ENCODE results near the gene SPOCK2.
"Not testable (repeated sequence)": the region's sequence is repeated elsewhere in the genome, so short reads cannot be mapped to it uniquely, and the experiment has no call there.

The SPOCK2 gene, protein sequence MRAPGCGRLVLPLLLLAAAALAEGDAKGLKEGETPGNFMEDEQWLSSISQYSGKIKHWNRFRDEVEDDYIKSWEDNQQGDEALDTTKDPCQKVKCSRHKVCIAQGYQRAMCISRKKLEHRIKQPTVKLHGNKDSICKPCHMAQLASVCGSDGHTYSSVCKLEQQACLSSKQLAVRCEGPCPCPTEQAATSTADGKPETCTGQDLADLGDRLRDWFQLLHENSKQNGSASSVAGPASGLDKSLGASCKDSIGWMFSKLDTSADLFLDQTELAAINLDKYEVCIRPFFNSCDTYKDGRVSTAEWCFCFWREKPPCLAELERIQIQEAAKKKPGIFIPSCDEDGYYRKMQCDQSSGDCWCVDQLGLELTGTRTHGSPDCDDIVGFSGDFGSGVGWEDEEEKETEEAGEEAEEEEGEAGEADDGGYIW

DNA sequence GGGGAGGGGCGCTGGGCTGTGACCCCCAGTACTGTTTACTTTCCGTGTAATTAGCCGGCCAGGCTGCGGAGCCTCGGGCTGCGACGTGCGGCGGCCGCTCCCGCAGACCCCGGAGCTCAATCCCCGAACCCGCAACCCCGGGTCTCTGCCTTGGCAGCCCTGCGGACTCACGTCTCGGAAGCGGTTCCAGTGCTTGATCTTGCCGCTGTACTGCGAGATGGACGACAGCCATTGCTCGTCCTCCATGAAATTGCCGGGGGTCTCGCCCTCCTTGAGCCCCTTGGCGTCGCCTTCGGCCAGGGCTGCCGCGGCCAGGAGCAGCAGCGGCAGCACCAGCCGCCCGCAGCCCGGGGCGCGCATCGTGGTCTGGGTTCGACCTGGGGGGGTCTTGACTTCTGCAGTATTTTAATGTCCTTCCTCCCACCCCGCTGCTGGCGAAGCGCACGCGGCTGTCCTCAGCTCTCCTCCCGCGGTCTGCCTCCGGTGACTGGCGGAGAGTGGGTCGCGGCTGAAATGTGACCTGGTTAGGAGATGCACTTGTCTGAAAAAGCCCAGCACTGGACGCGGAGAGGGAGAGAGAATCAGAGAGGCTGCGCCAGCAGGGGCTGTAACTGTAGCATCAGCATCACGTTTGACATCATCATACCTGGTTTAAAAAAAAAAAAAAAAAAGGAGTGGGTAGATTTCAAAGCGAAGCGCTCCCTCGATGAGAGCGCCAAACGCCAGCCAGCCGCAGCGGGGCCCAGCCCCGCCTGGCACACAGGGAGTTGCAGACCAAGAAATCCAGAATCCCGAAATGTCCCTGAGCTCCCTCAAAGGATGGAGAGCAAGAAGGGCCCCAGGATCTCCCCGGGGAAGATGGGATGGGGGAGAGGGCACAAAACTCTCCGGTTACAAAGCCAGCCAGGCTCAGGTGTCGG is at the start of gene SPOCK2:
SPOCK2 (minus strand) TSS at position 583 of the 920 bp plus-strand sequence; CDS start at position 360, 223 bp downstream.
- DNase-seq: no peak

DNA sequence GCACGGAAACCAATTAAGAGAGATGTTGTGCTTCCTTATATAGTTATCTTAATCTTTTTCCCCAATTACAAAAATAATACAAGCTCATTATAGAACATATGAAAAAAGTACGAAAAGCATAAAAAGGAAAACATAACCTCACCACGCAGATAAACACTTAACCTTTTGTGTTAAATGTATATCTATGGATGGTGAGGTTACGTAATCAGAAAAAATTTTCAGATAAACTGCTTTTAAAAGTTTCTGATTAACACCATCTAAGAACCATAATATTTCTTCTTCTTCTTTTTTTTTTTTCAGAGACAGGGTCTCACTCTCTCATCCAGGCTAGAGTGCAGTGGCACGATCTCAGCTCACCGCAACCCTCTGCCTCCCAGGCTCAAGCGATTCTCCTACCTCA is 49.2 kb upstream of the SPOCK2 start:
- DNase-seq: no peak

DNA sequence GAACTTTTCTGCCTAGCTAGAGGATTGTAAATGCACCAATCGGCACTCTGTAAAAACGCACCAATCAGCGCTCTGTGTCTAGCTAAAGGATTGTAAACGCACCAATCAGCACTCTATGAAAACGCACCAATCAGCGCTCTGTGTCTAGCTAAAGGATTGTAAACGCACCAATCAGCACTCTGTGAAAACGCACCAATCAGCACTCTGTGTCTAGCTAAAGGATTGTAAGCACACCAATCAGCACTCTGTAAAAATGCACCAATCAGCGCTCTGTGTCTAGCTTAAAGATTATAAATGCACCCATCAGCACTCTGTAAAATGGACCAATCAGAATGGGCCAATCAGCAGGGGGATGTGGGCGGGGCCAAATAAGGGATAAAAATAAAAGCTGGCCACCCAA is 47.9 kb upstream of the SPOCK2 start:
- DNase-seq: not testable (repeated sequence)

DNA sequence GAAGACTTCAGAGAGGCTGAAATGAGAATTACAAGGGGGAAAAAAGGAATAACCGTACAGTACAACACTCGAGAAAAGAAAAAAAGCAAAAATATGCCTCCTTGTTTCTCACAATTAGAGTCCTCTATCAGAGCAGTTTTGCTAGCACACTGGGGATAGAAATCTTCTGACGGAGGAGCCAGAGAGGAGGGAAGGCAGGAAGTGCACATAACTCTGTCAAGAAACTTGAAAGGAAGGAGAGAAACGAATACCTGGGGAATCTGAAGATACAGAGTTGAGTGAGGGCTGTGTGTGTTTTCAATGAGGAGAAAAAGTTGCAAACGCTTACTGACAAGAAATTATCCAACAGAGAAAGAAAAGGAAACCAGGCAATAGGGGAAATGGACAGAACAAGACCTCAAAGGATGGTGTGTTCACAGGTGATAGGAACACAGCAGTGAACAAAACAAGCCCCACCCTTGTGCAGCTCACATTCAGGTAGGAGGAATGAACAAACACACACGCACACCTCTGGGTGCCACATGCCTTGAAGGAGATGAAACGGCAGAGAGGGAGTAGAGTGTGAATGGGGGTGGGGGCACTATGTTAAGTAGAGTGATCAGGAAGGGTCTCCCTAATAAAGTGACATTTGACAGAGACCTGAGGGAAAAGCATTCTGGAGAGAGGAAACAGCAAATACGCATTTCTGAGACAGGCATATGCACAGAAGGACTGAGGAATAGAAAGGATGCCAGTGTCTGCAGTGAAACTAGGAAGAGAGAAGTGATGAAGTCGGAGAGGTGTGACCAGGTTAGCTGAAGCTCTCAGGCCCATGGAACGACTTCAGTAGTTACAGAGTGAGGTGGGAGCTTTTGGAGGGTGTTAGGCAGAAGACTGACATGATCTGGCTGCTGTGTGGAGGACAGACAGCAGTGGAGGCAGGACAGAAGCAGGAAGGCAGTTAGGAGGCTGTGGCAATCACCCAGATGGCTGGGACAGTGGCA is 46.7 kb upstream of the SPOCK2 start:
- DNase-seq: no peak

DNA sequence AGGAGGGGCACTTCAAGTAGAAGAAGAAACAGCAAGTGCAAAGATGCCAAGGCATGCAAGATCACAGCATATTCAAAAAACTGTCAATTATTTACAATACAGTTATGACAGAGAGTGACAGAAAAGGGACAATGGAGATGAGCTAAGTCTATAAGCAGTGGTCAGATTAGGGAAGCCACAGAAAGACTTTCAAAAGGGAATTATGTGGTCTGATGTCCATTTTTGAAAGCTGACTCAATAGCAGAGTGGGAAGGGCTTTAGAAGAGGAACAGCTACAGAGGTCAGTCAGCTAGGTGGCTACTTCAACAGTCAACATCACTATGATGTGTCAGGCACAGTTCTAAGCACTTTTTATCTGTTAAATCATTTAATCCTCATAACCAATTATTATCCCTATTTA is 45.2 kb upstream of the SPOCK2 start:
- peak; percentile 72 for DNase-seq

DNA sequence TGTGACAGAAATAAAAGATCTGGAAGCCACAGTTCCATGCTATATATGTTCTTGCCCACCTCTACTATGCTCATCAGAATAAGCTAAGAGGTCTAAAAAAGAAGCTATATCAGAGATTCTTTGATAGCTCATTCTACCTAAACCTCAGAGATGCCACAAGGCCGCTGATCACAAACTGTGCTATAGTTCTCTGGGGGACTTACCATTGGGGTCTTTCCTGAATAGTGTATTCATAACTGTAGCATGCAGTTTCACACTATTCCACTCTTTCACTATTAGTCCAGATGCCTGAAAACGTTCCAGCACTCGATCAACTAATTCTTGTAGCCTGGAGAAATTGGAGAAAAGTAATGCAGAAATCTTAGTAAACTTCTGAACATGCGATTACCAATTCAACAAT is 44.5 kb upstream of the SPOCK2 start:
- no peak for DNase-seq

DNA sequence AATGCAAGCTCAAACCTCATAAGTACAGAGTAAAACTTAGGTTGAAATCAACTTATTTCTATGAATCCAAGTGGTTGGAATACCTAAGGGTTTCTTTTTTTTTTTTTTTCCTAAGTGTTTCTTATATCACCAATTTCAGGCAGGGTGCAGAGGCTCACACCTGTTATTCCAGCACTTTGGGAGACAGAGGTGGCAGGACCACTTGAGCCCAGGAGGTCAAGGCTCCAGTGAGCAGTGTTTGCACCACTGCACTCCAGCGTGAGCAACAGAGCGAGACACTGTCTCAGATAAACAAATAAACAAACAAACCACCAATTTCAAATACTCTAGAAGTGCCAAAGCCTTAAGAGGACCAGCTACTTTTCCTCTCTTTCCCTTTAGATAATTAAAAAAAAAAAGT is 39.2 kb upstream of the SPOCK2 start:
- no peak for DNase-seq

DNA sequence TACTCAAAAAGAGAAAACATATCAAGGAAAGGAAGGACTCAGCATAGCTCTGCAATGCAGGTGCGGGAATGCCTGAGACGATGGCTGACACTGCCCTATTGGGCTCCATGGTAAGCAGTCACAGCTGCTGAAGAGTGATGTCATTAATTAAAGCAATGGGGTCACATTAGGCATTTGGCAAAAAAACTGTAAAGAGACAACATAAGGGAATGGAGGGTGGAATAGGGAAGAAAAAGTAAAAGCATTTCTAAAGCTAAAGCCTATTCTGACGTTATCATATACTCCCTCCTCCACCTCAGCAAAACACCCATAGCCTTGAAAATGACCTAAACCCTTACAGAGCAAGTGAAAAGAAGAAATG is 38.5 kb upstream of the SPOCK2 start:
- DNase-seq: no peak

DNA sequence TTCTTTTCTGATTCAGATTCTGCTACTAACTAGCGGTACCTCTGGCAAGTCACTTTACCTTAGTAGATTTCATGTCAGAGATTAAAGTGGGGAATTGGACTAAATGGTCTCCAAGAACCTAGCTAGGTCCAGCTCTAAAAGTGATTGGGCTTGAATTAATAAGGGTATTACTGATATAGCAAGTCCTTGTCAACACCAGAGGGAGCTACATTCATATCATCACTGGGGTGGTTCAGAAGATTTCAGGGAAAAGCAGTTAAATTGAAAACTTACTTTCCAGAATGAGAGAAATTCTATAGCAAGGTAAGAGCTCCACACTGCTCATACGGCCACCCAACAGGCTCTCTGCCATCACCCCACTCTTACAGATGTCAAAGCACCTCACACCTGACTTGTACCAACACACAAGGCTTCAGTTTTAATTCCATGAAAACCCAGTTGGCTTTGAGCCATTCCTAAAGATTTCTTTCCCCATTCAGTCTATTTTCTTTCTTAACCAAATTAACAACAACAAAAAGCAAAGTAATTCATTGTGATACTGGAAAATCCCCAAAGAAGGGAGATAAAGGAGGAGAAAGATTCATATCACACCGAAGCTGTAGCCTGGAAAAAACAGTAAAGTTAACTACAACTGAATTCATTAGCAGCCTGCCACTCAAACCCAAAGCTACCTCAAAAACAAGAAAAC is 38.0 kb upstream of the SPOCK2 start:
- peak; percentile 57 for DNase-seq

DNA sequence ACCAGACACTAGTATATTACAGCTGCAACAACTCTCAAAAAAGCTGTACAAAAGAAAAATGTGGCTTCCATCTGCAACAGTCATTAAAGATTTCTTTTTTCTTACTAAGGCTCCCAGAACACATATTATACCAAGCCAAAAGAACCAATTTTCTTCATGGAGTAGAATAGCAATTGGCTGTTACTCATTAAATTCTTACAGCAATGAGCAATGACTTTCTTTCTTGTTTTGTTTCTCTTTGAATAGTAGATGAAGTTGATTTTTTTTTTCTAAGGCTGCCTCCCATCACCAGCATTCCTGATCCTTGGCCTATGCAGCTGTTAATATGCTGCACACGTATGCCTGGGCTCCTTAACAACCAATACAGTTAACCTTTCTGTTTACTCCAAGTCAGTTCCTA is 36.6 kb upstream of the SPOCK2 start:
- DNase-seq: no peak

DNA sequence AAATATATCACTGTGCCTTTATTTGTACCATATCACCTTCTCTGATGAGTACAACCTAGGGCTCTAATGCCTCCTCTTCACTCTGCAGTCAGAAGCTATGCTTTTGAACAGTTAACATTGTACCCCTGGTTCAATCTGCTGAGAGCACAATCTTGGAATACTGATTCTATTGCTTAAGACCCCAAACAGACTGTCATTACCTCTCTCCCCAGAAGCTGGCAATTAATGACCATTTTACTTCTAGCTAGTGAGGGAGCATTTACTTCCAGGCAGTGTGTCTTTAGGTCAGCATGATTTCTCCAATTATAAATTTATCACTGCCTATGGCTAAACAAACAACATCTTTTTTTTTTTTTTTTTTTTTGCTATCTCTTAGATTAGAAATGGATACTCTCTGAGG is 36.0 kb upstream of the SPOCK2 start:
- no peak for DNase-seq

DNA sequence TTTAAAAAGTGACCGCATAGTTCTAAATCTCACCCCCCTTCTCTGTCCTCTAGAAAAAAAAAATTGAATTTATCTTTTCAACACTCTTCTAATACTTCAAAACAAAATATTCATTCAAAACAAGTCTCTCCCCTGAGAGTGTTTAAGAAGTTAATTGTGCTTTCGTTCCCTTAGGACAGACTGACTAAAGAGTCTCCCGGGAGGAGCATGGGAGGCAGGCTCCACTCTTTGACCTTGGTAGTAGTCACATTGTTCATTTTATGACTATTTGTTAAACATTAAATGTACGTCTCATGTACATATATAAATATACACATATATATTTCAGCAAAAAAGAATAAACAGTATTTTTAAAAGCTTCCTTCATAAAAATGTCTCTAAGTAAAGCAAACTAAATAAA is 35.3 kb upstream of the SPOCK2 start:
- no peak for DNase-seq

DNA sequence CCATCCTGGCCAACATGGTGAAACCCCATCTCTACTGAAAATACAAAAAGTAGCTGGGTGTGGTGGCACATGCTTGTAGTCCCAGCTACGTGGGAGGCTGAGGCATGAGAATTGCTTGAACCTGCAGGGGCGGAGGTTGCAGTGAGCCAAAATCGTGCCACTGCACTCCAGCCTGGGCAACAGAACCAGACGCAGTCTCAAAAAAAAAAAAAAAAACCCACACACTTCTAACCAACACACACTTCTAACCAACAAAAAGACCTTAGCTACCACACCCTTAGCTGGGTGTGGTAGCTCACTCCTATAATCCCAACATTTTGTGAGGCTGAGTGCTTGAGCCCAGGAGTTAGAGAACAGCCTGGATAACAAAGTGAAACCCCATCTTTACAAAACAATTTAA is 33.9 kb upstream of the SPOCK2 start:
- DNase-seq: no peak

DNA sequence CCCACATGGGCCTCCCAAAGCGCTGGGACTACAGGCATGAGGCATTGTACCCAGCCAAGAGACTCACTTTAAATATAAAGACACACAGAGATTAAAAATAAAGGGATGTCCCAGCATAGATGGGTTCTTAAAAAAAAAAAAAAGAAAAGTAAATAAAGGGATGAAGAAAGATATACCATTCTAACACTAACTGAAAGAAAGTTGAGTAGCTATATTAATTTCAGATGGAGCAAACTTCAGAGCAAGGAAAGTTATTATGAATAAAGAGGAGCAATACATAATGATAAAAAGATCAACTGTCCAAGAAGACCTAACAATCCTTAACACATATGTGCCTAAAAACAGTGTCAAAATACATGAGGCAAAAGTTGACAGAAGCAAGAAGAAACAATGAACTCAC is 33.0 kb upstream of the SPOCK2 start:
- no peak for DNase-seq

DNA sequence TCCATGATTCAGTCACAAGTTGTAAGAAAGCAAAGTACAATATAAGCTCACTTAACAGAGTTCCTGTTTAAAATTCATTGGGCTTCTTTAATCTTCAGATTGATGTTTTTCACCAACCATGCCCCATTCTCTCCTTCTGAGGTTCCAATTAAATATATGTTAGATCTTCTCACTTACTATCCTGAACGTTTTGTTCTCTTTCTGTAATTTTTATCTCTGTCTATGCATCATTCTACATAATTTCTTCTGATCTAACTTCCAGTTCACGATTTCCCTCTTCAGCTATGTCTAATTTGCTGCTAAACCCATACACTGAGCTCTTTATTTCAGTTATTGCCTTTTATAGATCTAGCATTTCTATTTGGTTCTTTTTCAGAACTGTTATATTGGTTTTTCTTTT is 28.0 kb upstream of the SPOCK2 start:
- no peak for DNase-seq

DNA sequence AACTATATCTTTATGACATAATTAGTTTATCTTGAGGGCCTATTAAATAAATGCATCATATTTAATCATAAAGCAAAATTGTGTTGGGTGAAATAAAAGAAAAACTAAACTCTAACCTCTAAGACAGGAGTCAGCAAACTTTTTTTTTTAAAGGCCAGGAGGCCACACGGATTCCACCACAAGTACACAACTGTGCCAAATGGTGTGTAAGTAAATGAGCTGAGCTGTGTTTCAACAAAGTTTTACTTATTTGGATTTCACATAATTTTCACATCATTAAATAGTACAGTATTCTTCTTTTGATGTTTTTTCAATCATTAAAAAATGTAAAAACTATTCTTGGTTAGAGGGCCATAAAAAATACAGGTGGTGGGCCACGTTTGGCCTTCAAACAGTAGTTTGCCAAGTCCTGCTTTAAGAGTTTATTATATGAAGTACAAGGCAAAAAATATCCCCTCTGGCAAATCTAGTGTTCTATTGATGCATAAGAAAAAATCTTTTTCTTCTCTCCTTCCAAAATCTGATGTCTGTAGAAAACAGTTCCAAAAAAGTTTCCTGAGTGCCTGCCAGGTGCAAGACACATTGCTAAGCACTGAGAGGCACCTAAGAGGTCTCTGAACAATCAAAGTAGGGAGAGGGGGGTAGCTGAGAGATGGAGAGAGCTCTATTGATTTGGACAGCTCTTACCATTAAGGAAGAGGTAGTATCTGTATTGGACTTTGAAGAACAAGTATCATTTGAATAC is 26.5 kb upstream of the SPOCK2 start:
- DNase-seq: no peak

DNA sequence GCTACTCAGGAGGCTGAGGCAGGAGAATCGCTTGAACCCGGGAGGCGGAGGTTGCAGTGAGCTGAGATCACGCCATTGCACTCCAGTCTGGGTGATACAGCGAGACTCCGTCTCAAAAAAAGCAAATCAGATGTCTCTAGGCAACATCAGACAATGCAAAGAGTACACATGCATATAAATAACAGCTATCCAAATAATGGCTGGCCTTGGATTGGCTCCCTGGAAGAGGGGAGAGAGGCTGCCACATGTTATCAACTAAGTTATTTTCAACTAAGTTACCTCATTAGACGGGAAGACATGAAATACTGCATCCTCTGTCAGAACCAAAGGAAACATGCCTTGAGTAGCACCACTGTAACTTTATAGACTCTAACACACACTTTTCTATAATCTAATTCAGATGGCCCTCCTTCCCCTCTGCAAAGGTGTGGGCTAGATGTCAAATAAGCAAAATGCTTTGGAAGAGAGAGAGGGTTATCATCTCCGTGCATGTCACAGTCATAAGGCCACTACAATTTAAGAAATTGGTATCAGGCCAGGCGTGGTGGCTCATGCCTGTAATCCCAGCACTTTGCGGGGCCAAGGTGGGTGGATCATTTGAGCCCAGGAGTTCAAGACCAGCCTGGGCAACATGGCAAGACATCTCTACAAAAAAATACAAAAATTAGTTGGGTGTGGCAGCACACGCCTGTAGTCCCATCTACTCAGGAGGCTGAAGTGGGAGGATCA is 22.5 kb upstream of the SPOCK2 start:
- no peak for DNase-seq

DNA sequence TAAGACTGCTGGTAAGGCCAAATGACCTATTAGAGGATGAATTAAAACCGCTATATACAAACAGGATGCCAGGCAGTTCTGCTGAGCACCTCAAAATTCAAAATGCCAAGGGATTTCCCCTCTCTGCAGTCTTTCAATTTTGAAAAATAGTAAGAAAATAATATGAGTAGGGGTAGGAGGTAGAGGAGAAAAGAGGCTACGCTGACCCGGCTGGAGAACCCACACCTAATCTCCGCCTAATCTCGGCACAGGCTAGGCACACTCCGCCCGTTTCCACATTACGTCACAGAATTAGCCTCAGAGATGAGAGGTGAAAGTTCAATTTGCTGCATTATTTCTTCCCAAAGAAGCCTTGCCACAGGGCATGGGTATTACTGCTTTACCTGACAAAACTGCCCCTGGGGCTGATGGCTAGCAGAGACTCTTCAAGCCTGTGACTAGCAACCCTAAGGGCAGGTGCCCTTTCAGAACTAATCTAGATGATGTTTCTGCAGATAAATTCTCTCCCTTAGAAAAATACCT is 21.3 kb upstream of the SPOCK2 start:
- DNase-seq: no peak

DNA sequence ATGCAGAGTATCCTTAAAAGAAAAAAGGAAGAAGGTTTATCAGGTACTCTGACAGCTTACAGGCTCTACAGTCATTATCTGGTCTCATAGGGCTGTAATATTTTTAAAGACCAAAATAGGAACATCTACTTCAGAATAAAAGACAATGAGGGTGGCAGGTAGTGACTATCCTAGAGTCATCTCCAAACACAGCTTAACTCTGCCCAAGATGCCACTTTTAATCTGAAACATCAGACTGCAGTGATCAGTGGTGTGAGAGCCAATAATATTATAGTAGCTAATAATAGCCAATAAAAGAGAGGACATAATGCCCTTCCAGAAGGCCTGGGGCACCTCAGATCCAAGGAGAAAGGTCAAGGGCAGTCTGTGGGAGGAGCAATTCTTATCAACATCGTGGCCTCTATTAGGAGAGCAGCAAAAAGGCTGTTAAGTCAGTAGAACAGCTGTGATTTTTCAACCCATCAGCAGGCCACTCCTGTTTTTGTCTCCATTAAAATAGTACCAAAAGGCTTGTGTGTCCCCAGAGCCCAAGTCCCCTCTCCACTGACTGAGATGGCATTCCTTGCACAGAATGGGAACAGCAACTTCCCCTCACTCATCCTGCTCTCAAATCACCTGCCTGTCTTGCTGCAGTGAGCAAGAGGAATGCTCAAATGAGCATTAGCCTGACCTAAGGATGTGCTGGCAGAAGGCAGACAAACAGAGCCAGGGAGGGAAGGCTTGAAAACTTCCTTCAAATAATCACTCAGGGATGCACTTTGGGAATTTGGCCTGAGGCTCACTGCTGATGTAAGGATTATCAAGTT is 20.7 kb upstream of the SPOCK2 start:
- no peak for DNase-seq

DNA sequence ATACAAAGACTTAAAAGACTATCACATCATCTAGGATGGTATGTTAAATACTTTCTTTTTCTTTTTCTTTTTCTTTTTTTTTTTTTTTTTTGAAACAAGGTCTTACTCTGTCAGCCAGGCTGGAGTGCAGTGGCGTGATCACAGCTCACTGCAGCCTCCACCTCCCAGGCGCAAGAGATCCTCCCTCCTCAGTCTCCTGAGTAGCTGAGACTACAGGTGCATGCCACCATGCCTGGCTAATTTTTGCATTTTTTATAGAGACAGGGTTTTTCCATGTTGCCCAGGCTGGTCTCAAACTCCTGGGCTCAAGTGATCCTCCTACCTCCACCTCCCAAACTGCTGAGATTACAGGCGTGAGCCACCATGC is 19.6 kb upstream of the SPOCK2 start:
- DNase-seq: not testable (repeated sequence)
